Smooth muscle cell (in vitro differentiated cells): ENCODE measurements around the gene CBX2. TPM values are rescaled to one million over a fixed set of nuclear protein-coding genes. Genes with fewer than 3 reads are reported as not detected.

Experiments
- DNase-seq: peaks from one replicate; lab custom pipeline; 2025; ENCODE audit not compliant: unreplicated experiment; lab: John Stamatoyannopoulos, UW
- H2AFZ ChIP-seq: fragments of 200-600 bp; sonication (generic); 2 replicates; pipeline ENCODE4 v1.6.0; 2016; ENCODE audit warnings: antibody characterized with exemption, low read depth, mild to moderate bottlenecking
- H3F3A ChIP-seq: fragments of 200-600 bp; sonication (generic); 2 replicates; pipeline ENCODE4 v1.6.0; 2017; ENCODE audit warnings: antibody characterized with exemption, low read depth
- H3K27ac ChIP-seq: fragments of 200-600 bp; sonication (generic); 2 replicates; pipeline ENCODE4 v1.5.1; 2016; ENCODE audit warnings: low read depth, mild to moderate bottlenecking
- H3K27me3 ChIP-seq: fragments of 200-600 bp; sonication (generic); 2 replicates; pipeline ENCODE4 v1.6.1; 2016; ENCODE audit warnings: low read depth, mild to moderate bottlenecking
- H3K36me3 ChIP-seq: fragments of 200-600 bp; sonication (generic); 2 replicates; pipeline ENCODE4 v1.5.1; 2016; ENCODE audit warnings: low read depth
- H3K4me1 ChIP-seq: fragments of 200-600 bp; sonication (generic); 2 replicates; pipeline ENCODE4 v1.5.1; 2016; ENCODE audit warnings: low read depth
- H3K4me2 ChIP-seq: fragments of 200-600 bp; sonication (generic); 2 replicates; pipeline ENCODE4 v1.6.0; 2016; ENCODE audit warnings: mild to moderate bottlenecking
- H3K4me3 ChIP-seq: fragments of 200-600 bp; sonication (generic); 2 replicates; pipeline ENCODE4 v1.5.1; 2016; ENCODE audit warnings: mild to moderate bottlenecking
- H3K79me2 ChIP-seq: fragments of 200-600 bp; sonication (generic); 2 replicates; pipeline ENCODE4 v1.6.0; 2016; ENCODE audit warnings: low read depth, mild to moderate bottlenecking
- H3K9ac ChIP-seq: fragments of 200-600 bp; sonication (generic); 2 replicates; pipeline ENCODE4 v1.6.0; 2016; ENCODE audit warnings: low read depth
- H3K9me3 ChIP-seq: fragments of 200-600 bp; sonication (generic); replicated peaks from 2 replicates; pipeline ENCODE4 v1.5.1; 2016; ENCODE audit warnings: low read depth
- H4K20me1 ChIP-seq: fragments of 200-600 bp; sonication (generic); 2 replicates; pipeline ENCODE4 v1.6.0; 2016; ENCODE audit warnings: low read depth
- WGBS: methylation state at CpG from one replicate; pipeline ENCODE4 v1.1.7; 2016; ENCODE audit warnings: low lambda C conversion rate; 5-methylcytosine and 5-hydroxymethylcytosine counted together
- polyA plus RNA-seq: library from polyadenylated mRNA; unstranded; fragments of >200 nt; fragmentation: Nextera tagmentation; extraction: Ambion mirVana; gene quantifications from 2 replicates; pipeline ENCODE4 v1.2.1, GENCODE V29; 2016
- total RNA-seq: library from RNA; depleted of rRNA; stranded (reverse); fragments of >200 nt; gene quantifications from 2 replicates; pipeline ENCODE4 v1.2.3, GENCODE V29; 2014
- TF ChIP-seq, protein P1 (sequence below): fragments of 200-600 bp; sonication (generic); IDR thresholded peaks from 2 replicates; pipeline ENCODE4 v1.5.1; 2017; ENCODE audit warnings: borderline replicate concordance, mild to moderate bottlenecking, antibody characterized with exemption; ENCODE audit not compliant: insufficient read depth, poor library complexity, severe bottlenecking

CBX2 gene
- total and polyA plus RNA-seq, 2 experiments from 2014 or later: 4.0 to 10.1 TPM

DNA sequence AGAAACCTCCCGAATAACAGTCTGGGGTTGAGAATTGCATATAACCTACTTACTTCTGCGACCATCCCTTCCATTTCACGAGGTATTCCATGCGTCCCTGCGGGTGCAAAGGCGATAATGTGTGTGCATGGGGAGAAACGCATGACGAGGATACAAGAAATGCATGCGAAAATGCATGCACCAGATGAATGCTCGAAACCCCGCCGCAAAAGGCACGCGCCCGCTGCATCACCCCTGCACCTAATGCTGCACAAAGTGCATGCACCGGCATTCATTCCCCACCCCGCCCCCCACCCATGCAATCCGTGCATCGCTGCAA lies 18.5 kb downstream of the CBX2 start:
- TF ChIP-seq, protein P1, sequence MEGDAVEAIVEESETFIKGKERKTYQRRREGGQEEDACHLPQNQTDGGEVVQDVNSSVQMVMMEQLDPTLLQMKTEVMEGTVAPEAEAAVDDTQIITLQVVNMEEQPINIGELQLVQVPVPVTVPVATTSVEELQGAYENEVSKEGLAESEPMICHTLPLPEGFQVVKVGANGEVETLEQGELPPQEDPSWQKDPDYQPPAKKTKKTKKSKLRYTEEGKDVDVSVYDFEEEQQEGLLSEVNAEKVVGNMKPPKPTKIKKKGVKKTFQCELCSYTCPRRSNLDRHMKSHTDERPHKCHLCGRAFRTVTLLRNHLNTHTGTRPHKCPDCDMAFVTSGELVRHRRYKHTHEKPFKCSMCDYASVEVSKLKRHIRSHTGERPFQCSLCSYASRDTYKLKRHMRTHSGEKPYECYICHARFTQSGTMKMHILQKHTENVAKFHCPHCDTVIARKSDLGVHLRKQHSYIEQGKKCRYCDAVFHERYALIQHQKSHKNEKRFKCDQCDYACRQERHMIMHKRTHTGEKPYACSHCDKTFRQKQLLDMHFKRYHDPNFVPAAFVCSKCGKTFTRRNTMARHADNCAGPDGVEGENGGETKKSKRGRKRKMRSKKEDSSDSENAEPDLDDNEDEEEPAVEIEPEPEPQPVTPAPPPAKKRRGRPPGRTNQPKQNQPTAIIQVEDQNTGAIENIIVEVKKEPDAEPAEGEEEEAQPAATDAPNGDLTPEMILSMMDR: no peak
- H3K9ac ChIP-seq: no peak overlapping the region
- H3K27ac ChIP-seq: peak overlapping the region; percentile 85
- no peak overlapping the region for H2AFZ ChIP-seq
- H3F3A ChIP-seq: peaks cover 12% of the 10 kb centered on the region
- no peaks in the 10 kb centered on the region for H3K9me3 ChIP-seq
- no peaks in the 10 kb centered on the region for H3K79me2 ChIP-seq
- peaks cover 55% of the 10 kb centered on the region for H3K27me3 ChIP-seq
- peak overlapping the region; percentile 76 for H3K4me3 ChIP-seq
- 4% methylated on average over 19 of the region's 19 CpGs for WGBS
- no peaks in the 10 kb centered on the region for H3K36me3 ChIP-seq
- peak overlapping the region; percentile 93 for H3K4me2 ChIP-seq
- no peak for DNase-seq
- peaks cover 11% of the 10 kb centered on the region for H4K20me1 ChIP-seq
- peaks cover 67% of the 10 kb centered on the region for H3K4me1 ChIP-seq

DNA sequence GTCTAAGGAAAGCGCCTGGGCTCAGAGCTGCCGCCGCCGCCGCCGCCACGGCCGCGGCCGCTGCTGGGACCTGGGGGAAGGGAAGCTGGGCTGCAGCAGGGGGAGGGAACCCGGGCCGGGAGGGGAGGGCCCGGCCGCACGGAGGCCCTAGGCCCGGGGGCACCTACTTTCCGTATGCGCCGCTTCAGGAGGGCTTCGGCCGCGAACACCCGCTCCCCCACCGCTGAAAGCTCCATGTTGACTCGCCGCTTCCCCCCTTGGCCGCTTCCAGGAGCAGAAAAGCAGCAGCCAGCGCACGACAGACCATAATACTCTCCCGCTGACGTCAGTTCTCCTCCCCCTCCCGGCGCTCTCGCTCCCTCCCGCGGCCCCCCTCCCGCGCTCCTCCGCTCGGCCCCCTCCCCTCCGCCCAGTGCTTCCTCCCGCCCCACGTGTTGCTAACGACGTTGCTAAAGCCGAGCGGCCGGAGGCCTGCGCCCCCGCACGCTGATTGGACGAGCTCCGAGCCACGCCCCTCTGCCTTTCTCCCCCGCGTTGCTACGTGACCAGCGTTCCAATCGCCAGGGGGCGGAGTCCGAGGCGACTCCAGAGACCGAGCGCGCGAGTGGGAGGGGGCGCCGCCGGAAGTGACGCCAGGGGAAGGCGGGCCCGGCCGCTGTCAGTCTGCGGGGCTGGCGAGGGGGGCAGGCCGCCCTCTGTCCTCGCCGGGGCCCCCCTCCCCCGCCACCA lies 19.0 kb downstream of the CBX2 start, which contains the start of gene CBX8:
TSS of gene CBX8 (minus strand) at position 315 of the 729 bp plus-strand sequence. CDS start at position 236, 79 bp downstream.
- H3K27me3 ChIP-seq: peaks cover 55% of the 10 kb centered on the region
- H3K9ac ChIP-seq: peak within 1 kb of the TSS; percentile 93
- WGBS: 3% methylated on average over 13 of the region's 79 CpGs
- H3K4me1 ChIP-seq: peaks cover 62% of the 10 kb centered on the region
- H3F3A ChIP-seq: peaks cover 8% of the 10 kb centered on the region
- H3K4me3 ChIP-seq: peak within 1 kb of the TSS; percentile 76
- TF ChIP-seq, protein P1: peak; percentile 15
- peak; percentile 98 for DNase-seq
- H4K20me1 ChIP-seq: peaks cover 7% of the 10 kb centered on the region
- H3K36me3 ChIP-seq: no peaks in the 10 kb centered on the region
- no peaks in the 10 kb centered on the region for H3K9me3 ChIP-seq
- peak within 1 kb of the TSS; percentile 85 for H3K27ac ChIP-seq
- H3K4me2 ChIP-seq: peak within 1 kb of the TSS; percentile 93
- H3K79me2 ChIP-seq: no peaks in the 10 kb centered on the region
- no peak within 1 kb of the TSS for H2AFZ ChIP-seq

DNA sequence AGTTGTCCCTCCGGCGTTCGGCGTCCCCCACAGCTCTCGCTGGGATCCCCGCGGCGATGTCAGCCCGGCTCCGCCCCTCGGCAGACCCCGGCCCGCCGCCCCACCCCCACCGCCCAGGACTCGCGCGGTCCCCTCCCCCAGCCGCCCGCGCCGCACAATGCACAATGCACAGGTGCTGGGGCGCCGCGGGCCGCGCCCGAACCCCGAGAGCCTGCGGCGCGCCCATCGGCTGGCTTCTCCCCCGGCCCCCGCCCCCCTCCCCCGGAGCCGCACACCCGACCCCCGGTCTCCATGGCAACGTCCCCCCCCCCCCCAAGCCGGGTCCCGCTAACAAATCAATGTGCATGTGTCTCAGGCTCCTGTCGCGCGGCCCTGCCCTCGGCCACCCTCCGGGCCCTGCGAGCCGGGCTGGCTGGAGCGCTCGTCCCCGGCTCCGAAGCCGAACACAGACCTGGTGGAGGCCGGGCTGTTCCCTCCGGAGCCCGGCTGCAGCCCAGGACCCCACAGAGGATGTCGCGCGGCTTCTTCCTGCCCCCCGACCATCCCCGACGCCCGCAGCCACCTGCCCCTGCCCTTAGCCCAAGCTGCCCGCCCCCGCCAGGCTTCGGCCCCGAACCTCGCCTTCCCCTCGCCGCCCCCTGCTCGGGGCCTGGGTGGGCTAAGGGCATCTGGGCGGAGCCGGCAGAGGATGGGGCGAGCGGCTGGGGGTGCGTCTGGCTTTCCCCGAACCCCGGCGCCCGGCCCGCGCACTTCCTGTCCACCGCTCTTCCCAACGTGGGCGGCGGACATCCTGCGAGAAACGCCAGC lies 19.7 kb downstream of the CBX2 start:
- Histone ChIP-seq H3K27ac (no peak overlapping the region), H3K4me1 (peaks cover 54% of the 10 kb centered on the region), H3K27me3 (peaks cover 55% of the 10 kb centered on the region), H3K9ac (peak overlapping the region; percentile 69), H3F3A (peaks cover 8% of the 10 kb centered on the region), H2AFZ (no peak overlapping the region), H3K36me3 (no peaks in the 10 kb centered on the region), H3K79me2 (no peaks in the 10 kb centered on the region), H3K4me2 (peak overlapping the region; percentile 91), H3K4me3 (peak overlapping the region; percentile 76), H4K20me1 (peaks cover 6% of the 10 kb centered on the region), H3K9me3 (no peaks in the 10 kb centered on the region)
- 3% methylated on average over 6 of the region's 89 CpGs for WGBS
- TF ChIP-seq, protein P1: no peak
- no peak for DNase-seq
